GM13977 (cell line): Measurements from ENCODE around the gene GARS1.

Experiments used
- DNase-seq: peaks from one replicate; pipeline ENCODE4 v3.0.0; 2012; ENCODE audit warnings: low spot score
- in situ Hi-C: fragments of 300-500 bp; cut with MboI; formaldehyde crosslinking; loops from one replicate; pipeline ENCODE4 v1.12.0; 2022; ENCODE audit warnings: low sequenced_read_pairs, low pct_unique_long_range_greater_than_20kb, mixed read lengths, inconsistent platforms; ENCODE audit not compliant: unreplicated experiment
- TF ChIP-seq, protein P1 (sequence below): IDR thresholded peaks from 2 replicates; pipeline ENCODE4 v1.5.1; 2012; ENCODE audit warnings: mild to moderate bottlenecking, control low read depth; ENCODE audit not compliant: insufficient read depth; ENCODE audit errors: extremely low read depth, missing control alignments

GARS1 gene

DNA sequence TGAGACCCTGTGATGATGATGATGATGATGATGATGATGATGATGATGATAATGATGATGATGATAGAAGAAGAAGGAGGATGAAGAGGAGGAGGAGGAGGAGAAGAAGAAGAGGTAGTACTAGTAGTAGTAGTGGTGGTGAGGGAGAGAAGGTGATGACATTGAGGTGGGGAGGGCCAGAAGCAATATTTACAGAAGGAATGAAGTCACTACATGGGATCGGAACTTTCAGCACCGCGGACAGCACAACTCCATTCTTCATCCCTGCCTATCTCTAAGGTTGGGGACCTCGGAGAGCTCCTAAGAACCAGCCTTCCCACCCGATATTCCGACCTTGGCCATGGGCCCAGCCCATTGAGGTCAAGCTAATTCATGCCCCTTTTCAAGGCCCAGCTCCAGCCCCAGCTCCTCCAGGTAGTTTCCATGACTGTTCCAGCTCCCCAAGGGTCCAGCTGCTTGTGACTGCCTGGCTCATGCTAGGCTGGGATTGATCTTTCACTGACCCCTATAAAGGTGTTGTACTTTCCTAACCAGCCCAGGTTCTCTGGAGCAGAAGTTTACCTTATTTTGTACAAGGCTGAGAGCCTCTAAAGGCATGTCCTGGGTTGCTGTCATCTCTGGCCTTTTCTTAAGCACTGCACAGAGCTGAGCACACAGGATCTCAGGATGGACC lies 77.3 kb downstream of the GARS1 start:
- DNase-seq: no peak
- TF ChIP-seq, protein P1, sequence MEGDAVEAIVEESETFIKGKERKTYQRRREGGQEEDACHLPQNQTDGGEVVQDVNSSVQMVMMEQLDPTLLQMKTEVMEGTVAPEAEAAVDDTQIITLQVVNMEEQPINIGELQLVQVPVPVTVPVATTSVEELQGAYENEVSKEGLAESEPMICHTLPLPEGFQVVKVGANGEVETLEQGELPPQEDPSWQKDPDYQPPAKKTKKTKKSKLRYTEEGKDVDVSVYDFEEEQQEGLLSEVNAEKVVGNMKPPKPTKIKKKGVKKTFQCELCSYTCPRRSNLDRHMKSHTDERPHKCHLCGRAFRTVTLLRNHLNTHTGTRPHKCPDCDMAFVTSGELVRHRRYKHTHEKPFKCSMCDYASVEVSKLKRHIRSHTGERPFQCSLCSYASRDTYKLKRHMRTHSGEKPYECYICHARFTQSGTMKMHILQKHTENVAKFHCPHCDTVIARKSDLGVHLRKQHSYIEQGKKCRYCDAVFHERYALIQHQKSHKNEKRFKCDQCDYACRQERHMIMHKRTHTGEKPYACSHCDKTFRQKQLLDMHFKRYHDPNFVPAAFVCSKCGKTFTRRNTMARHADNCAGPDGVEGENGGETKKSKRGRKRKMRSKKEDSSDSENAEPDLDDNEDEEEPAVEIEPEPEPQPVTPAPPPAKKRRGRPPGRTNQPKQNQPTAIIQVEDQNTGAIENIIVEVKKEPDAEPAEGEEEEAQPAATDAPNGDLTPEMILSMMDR: no peak
- in situ Hi-C loops: no loop called here

DNA sequence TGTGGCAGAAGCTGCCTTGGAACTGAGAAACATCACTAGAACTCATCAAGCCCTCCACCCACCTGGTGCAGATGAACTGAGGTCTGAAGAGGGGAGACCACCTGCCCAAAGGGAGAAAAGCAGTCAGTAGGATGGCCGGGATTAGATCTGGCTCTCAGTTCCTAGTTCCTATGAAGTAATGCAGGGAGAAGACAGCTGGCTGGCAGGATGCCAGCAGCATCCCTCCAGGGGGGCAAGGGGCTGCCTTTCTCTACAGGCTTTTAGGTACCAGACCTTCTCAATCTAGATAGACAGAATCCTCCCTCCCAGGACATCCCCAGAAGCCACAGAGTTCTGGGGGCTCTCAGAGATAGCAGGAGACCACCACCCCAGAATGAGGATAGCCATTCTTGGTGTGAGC lies 79.7 kb downstream of the GARS1 start:
- in situ Hi-C loops: no loop called here
- TF ChIP-seq, protein P1: no peak
- no peak for DNase-seq

DNA sequence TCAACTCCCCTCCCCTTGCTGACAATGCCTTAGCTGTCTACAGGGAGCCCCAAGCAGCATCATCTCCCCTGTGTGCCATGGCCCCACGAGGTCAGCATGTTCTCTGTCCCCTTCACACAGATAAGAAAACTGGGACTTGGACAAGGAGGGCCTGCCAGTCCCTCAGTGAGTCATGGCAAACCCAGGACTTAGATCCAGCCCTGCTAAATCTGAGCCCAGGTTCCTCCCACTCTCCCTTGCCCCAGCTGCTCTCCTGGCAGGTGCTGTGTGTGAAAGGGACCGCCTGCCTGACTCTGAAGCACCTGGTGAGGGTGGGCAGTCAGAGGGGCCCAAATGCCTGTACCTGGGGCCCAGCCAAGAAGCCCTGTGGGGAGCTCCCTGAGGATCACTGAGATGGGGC lies 80.2 kb downstream of the GARS1 start:
- in situ Hi-C loops: no loop called here
- TF ChIP-seq, protein P1: no peak
- no peak for DNase-seq

DNA sequence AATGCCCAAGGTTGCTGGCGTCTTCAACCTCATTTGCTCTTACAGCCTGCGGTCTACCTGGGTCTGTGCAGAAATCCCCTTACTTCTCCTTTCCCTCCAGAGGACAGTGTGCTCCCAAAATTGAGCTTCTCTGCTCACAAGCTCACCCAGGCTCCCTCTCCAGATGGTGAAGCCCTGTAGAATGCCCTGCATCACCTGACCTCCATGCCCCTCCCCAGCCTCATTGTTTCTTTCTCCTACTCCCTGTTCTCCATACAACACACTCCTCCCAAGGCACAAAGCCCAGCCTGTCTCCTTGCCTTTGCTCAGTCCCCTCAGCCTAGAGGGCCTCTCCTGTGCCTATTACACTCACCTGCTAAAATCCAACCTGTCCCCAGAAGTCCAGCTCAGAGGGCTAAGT lies 84.1 kb downstream of the GARS1 start:
- TF ChIP-seq, protein P1: no peak
- no peak for DNase-seq
- in situ Hi-C loops: no loop called here

DNA sequence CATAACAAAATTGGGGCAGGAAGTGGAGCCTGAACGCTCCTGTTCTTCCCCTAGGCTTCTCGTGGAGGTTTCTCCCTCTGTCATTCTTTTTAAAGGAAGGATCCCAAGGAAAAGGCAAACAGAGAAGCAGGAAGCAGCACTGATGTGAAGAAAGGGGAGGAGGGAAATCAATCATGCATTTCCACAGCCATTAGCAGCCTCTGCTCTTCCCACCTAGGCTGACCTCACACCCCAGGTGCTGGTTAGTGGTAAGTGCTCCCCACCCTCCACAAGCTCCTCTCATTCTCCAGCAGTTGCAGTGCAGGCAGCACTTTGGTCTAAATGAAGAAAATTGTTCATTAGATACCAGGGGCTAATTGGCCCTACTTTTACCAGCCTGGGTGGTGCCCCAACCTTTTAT lies 85.0 kb downstream of the GARS1 start:
- TF ChIP-seq, protein P1: no peak

GRCh38 chr7:30681331-30681797 lies 86.7 kb downstream of the GARS1 start:
- in situ Hi-C loops: no loop called here
- TF ChIP-seq, protein P1: no peak
- DNase-seq: no peak

More for the DNA sequence above, 85.0 kb downstream of the GARS1 start:
- in situ Hi-C loops: no loop called here
- DNase-seq: no peak
